NCI-H345 treated with DMSO at 0.1 percent for 48 hours (cell line): ENCODE results near the gene ROPN1L.
A peak's percentile ranks its signal among the peaks of the same experiment; 100 is the strongest.
"Not testable (repeated sequence)": the region's sequence is repeated elsewhere in the genome, so short reads cannot be mapped to it uniquely, and the experiment has no call there.

ENCODE experiments used
- DNase-seq: peaks from one replicate; lab custom pipeline; 2025; ENCODE audit not compliant: unreplicated experiment; lab: John Stamatoyannopoulos, UW

Gene ROPN1L

DNA sequence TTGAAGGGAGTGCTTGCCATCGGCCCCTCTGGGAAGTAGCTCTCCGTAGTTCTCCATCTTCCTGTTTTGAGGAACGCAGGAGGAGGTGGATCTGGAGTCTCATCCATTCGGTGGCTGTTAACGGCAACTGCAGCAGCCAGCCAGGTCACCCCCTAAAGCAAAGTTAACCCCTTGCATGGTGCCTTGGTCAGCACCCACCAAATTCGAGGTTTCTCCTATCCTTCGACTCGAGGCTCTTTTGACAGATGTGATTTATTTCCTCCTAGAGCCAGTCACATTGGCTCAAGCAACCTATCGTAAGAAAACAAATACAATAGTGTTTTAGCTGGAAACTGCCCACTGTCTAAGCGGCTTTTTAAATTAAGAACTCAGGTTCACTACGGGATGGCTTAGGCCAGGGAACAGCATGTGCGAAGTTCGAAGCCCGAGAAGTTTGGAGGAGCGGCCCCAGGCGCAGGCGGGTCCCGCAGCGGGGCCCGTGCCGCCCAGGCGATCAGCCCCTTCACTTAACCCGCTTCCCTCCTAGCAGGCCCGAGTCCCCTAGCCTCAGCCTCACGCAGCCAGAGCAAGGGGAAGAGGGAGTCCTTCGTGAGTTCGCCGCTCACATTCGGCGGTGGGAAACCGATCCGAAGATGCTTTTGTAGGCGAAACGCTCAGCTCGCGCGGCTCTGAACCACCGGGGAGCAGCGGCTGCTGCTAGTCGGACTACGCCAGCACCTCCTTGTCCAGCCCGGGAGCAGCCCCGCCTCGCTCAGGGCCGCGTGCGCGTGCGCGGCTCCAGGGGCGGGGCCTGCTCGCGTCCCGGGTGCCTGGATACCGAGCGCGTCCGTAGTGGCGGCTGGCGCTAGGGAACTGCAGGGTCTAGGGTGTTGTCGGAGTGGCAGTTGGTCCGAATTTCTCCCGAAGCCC lies at the start of gene ROPN1L:
Gene ROPN1L (plus strand): TSS at position 797 of the 909 bp plus-strand sequence. CDS start 289 bp downstream, outside the sequence.
- DNase-seq, result peak; percentile 70

DNA sequence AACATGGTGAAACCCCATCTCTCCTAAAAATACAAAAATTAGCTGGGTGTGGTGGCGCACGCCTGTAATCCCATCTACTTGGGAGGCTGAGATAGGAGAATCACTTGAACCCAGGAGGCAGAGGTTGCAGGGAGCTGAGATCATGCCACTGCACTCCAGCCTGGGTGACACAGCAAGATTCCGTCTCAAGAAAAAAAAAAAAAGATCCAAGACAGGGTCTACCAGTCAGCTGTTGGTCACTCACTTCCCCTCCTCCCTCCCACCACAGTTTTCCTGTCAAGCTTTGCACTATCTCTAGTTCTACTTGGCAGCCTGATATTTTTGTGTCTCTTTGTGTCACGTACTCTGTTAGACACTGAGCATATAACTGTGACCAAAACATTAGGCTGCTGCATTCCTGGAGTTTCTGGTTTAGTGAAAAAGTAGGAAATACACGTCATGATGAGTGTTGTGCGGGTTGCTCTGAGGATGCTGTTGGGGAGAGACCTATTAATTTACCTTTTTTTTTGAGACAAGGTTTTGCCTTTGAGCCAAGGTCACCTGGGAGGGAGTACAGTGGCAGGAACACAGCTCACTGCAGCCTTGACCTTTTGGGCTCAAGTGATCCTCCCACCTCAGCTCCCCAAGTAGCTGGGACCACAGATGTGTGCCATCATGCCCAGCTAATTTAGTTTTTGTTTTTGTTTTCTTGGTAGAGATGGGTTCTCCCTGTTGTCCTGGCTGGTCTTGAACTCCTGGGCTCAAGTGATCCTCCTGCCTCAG lies 48.9 kb upstream of the ROPN1L start:
- DNase-seq, result not testable (repeated sequence)

DNA sequence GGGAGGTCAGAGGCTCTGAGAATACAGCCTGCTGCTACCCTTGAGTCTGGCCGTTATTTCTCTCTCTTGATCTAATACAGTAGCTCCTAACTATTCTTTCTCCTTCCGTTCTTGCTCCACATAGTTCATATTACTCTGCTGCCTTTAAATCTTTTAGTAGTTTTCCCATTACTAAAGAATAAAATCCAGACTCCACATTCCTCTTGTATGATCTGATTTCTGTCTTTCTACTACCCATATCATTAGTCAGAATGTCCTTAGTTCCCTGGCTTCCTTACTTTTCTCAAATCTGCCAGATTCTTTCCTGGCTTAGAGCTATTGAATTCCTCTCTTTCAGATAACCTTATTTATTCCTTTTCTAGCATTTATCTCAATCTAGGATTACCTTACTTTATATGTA lies 48.2 kb upstream of the ROPN1L start:
- DNase-seq, result no peak

GRCh38 chr5:10396552-10396951 lies 45.1 kb upstream of the ROPN1L start:
- no peak for DNase-seq

GRCh38 chr5:10399839-10400238 lies 41.8 kb upstream of the ROPN1L start:
- DNase-seq, result no peak

GRCh38 chr5:10400411-10400810 lies 41.3 kb upstream of the ROPN1L start:
- DNase-seq, result no peak

DNA sequence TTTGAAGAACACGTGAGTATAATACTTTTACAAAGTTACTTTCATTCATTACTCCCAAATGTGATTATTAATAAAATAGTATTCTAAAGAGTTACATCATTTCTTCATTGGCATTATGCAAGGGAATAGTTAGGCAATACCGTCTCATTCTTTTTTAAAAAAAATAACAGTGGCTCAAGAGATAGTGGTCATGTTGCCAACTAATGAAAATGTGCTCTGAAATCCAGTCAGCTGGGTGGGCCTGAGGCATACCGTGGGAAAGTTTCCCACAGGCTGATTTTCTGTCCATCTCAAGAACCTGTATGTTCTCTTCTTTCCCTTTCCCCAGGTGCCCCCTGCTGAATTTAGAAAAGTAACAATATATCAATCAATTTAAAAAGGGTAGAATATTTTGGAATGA lies 40.8 kb upstream of the ROPN1L start:
- DNase-seq, result no peak

GRCh38 chr5:10401498-10401897 lies 40.2 kb upstream of the ROPN1L start:
- DNase-seq, result no peak

GRCh38 chr5:10403829-10404228 lies 37.9 kb upstream of the ROPN1L start:
- no peak for DNase-seq

DNA sequence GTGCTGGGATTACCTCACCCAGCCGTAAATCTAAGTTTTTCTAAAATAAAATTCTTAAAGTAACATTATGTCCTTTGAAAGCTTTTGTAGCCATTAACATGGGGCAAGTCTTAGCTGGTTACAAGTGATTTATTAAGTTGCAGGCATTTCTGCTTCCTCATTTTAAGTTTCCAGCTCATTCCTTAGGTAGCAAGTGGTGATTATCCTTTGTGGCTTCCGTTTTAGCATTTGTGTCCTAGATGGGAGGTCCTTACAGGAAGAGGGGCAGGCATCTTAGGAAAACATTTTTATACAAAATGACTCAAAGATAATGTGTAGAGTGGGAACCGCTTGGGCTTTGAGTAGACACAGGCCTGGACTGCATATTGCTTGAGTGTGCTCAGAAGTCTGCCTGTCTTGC lies 35.0 kb upstream of the ROPN1L start:
- no peak for DNase-seq

DNA sequence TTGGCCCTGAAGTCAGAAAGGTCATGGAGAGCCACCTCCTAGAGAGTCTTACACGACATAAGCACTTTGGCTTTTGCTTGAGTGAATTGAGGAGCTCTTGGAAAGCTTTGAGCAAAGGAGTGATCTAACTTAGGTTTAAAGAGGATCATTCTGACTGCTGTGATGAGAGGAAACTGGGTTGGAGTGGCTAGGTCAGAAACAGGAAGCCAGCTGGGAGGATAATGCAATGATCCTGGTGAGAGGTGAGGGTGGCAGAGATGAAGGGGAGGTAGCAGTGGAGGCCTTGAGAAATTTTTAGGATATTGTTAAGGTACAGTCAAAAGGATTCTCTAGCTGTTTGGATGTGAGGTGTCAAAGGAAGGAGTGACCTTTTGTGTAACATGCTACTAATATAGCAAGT lies 32.2 kb upstream of the ROPN1L start:
- no peak for DNase-seq

DNA sequence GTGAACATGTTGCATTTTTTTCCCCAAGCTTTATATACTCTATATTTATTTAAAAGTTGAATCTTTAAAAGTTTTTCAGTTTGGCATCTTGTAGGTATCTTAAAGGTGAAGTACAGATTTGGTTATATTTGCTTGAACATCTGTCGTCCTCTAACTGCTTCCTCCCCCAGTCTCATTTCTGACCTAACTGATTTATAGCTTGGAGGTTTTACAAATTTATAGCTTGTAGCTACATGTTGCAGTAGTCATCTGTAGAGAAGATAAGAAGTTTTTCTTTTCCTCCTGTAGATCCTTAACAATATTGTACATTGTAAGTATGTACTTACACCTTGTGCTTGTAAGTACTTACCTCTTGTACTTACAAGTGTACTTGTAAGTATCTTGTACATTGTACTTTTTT lies 31.0 kb upstream of the ROPN1L start:
- DNase-seq, result no peak

GRCh38 chr5:10411336-10411735 lies 30.3 kb upstream of the ROPN1L start:
- DNase-seq, result no peak

DNA sequence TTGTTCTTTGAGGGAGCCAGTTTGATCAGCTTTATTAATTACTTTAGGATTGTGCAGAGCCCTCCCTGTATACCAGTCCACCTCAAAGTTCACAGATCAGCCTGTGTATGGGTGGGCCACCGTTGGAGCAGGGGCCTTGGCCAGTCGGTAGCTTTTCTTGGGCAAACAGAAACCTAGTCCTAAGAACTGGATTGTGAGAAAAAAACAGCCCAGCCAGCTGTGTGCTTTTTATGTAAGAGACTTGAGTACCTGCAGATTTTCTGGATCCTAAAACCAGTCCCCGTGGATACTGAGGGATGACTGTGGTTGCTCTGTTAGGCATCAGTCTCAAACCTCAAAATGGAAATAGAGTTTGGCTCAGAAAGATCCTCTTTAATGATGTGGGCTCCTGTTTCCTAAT lies 24.8 kb upstream of the ROPN1L start:
- no peak for DNase-seq

GRCh38 chr5:10418654-10419345 lies 22.9 kb upstream of the ROPN1L start:
- DNase-seq, result no peak

DNA sequence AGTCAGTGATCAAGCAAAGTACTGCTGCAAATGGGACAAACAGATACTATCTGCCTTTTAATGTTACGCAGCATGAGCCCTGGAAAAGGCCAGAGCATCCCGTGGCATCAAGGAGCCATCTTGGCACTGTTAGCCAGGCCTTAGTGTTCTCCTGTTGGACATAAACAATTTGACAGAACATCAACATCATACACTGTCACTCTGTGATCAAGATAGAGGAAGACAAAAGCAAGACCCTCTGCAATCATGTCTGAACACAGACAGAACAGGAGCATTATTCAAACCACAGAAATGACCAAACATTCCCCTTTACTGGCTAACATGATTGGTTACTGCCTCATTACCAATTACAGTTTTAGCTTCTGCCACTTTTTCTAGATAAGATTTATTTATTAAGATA lies 21.2 kb upstream of the ROPN1L start:
- no peak for DNase-seq

DNA sequence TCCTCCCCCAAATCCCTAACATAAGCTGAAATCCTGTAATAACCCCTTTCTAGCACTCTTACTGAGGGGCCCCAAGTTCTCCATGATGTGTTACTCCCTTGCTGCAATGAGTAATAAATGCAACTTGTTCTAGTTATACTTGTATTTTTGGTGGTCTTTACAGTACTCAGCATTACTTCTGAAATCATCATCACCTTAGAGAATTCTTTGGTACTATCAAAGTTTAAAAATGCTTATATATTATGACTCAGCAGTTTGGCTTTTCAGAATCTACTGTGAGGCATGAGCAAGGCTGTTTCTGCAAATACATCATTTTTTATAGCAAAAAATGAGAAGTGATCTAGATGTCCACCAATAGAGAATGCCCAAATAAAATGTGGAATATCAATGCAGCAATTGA lies 20.7 kb upstream of the ROPN1L start:
- no peak for DNase-seq

- DNase-seq, result no peak
These were observed 19.6 kb upstream of the ROPN1L start for GRCh38 chr5:10421896-10422691.

DNA sequence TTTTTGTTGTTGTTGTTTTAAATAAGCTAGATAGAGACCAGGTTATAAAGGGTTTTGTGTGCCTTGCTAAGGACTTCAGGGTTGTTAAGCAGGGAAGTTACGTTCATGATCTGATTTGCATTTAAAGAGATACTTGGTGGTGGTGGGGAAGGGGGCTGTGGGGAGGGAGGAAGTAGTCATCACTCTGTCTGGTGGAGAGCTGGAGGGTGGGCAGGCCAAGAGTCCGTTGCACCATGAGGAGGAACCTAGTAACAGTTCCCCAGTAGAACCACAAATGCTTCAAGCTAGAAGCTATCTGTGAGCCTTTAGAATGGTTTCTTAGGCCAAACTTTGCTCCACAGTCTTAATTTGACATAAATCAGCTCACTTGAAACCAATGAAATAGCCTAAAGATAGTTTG lies 18.7 kb upstream of the ROPN1L start:
- no peak for DNase-seq

GRCh38 chr5:10424124-10424731 lies 17.5 kb upstream of the ROPN1L start:
- DNase-seq, result peak; percentile 3
